OCI-LY1 (cell line): ENCODE data around the gene ZDBF2.

Experiments
- EZH2 ChIP-seq: fragments of 200-600 bp; sonication (generic), shearing (Covaris generic); IDR thresholded peaks from 2 replicates; pipeline ENCODE4 v1.8.0; 2017; ENCODE audit warnings: borderline replicate concordance, mixed run types, mild to moderate bottlenecking, antibody characterized with exemption, low read length, moderate library complexity, mixed read lengths
- TF ChIP-seq, protein P1 (sequence below): fragments of 200-600 bp; sonication (generic), shearing (Covaris generic); IDR thresholded peaks from 2 replicates; pipeline ENCODE4 v1.5.1; 2017; ENCODE audit warnings: mild to moderate bottlenecking, antibody characterized with exemption, low read length, moderate library complexity, mixed read lengths

DNA sequence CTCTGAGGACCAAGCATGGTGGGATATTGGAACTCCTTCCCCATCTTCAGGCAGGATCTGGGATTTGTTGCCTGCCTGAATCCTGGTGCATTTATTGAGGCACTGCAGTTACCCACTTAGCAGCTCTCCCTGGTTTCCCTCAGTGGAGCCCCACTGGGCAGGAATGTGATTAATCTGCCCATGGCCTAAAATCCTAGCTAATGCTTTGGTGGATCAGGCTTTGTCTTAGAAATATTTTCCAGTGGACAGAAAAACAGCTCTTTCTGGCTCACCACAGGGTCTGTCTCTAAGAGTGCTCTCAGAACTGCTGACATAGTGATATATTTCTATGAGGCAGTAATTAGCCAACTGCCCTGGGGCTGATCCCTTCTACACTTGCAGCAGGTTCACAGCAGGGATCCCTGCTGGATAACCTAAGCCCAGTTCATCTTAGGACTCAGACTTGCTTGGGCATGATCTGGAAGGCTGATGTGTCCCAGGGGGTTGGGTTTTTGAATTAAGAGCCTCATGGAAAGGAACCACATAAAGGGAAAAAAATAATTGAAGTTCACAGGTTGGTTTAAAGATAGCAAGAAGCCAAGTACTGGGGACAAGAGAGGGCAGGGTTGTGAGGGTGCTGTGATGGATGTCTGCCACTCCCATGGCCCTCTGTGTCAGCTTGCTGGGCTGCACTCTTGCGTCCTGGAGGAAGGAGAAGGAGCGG lies 44.3 kb upstream of the ZDBF2 start:
- TF ChIP-seq, protein P1, sequence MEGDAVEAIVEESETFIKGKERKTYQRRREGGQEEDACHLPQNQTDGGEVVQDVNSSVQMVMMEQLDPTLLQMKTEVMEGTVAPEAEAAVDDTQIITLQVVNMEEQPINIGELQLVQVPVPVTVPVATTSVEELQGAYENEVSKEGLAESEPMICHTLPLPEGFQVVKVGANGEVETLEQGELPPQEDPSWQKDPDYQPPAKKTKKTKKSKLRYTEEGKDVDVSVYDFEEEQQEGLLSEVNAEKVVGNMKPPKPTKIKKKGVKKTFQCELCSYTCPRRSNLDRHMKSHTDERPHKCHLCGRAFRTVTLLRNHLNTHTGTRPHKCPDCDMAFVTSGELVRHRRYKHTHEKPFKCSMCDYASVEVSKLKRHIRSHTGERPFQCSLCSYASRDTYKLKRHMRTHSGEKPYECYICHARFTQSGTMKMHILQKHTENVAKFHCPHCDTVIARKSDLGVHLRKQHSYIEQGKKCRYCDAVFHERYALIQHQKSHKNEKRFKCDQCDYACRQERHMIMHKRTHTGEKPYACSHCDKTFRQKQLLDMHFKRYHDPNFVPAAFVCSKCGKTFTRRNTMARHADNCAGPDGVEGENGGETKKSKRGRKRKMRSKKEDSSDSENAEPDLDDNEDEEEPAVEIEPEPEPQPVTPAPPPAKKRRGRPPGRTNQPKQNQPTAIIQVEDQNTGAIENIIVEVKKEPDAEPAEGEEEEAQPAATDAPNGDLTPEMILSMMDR: no peak
- TF ChIP-seq EZH2: no peak
